ENCODE results near the gene PLXNC1. TPM values are rescaled to one million over a fixed set of nuclear protein-coding genes. Genes with fewer than 3 reads are reported as not detected.

PLXNC1 gene
- total RNA-seq, 1 donor from 2014 or later, result under 0.01 TPM

- no peak for FAIRE-seq
- Histone ChIP-seq H3K4me3 (ENCODE audit: low read depth, low read length) (no peak overlapping the region), H3K27me3 (ENCODE audit: control insufficient read depth, insufficient read depth, low read length) (no peaks in the 10 kb centered on the region), H3K36me3 (ENCODE audit: control insufficient read depth, insufficient read depth, low read length) (no peaks in the 10 kb centered on the region)
- TF ChIP-seq, protein P1, sequence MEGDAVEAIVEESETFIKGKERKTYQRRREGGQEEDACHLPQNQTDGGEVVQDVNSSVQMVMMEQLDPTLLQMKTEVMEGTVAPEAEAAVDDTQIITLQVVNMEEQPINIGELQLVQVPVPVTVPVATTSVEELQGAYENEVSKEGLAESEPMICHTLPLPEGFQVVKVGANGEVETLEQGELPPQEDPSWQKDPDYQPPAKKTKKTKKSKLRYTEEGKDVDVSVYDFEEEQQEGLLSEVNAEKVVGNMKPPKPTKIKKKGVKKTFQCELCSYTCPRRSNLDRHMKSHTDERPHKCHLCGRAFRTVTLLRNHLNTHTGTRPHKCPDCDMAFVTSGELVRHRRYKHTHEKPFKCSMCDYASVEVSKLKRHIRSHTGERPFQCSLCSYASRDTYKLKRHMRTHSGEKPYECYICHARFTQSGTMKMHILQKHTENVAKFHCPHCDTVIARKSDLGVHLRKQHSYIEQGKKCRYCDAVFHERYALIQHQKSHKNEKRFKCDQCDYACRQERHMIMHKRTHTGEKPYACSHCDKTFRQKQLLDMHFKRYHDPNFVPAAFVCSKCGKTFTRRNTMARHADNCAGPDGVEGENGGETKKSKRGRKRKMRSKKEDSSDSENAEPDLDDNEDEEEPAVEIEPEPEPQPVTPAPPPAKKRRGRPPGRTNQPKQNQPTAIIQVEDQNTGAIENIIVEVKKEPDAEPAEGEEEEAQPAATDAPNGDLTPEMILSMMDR (IDR thresholded peaks at IDR 0.05; ENCODE audit: insufficient read depth, low read length, severe bottlenecking), result no peak
- DNase-seq (ENCODE audit: low read depth), result no peak
Measured at GRCh38 chr12:94135896-94136295, 12.5 kb upstream of the PLXNC1 start.

DNA sequence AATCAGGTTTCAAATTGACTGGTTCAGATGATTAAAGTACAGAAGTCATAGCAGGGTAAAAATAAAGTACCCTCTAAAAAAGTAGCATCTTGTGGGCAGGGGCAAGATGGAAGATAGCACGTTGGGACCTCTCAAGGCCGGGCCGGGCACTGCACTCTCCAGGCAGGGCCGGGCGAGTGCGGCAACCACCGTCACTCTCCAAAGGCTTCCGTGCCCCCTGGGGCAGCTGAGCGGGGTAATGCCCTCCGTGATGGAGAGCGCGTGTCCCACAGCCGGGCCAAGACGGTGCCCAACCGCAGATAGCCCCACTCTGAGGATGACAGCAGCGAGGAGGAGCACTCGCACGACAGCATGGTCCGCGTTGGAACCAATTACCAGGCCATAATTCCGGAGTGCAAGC, 8.6 kb upstream of the PLXNC1 start:
- Histone ChIP-seq H3K27me3 (ENCODE audit: control insufficient read depth, insufficient read depth, low read length) (no peaks in the 10 kb centered on the region), H3K4me3 (ENCODE audit: low read depth, low read length) (no peak overlapping the region), H3K36me3 (ENCODE audit: control insufficient read depth, insufficient read depth, low read length) (no peaks in the 10 kb centered on the region)
- DNase-seq (ENCODE audit: low read depth) (no peak), FAIRE-seq (no peak)
- TF ChIP-seq, protein P1 (IDR thresholded peaks at IDR 0.05; ENCODE audit: insufficient read depth, low read length, severe bottlenecking), result no peak

DNA sequence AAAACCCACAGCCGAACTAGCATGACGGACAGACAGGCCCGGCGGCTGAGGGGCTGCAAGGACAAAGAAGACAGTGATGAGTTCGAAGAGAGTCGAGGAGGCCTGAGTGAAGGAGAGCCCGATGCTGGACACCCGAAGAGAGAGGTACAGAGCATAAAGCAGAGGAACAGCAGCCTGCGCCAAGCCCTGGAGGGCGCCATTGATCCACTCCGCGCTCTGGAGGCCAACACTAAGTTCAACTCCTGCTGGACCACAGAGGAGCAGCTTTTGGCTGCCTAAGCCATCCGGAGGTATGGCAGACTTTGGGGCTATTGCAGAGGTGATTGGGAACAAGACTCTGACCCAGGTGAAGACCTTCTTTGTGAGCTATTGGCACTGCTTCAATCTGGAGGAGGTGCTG, 7.8 kb upstream of the PLXNC1 start:
- no peak for FAIRE-seq

DNA sequence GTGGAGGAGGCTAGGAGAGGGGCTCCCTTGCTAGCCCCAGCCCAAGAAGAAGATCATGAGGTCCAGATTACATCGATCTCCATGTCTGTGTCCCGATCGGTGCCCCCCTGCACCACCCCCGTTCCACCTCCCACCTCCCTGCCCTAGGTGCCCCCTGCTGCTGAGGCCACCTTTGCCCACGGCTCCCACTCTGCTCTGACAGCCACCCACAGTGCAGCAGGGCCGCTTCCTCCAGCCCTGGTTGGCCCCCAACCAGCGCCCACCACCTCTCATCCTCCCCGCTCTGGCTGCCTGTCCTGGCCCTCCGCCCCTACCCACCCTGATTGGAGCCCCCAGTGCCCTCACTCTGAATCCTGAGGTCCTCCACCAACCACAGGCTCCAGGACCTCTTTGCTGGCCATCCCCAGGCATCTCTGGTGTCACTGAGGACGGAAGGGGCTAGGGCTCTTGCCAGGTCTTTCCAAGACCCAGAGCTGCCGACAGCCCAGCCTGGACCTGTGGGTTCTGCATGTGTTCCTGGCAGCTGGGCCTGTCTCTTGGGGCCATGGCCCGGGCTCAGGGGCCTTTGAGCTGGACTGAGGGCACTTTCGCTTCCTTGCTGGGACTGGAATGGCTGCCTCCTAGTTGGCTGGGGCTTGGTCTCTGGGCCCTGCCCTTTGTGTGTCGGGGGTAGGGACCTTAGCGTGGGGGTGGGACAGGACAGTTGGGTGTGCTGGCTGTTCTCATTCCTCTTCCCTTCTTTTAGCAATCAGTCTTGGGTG, 7.2 kb upstream of the PLXNC1 start:
- Histone ChIP-seq H3K36me3 (ENCODE audit: control insufficient read depth, insufficient read depth, low read length) (no peaks in the 10 kb centered on the region), H3K27me3 (ENCODE audit: control insufficient read depth, insufficient read depth, low read length) (no peaks in the 10 kb centered on the region), H3K4me3 (ENCODE audit: low read depth, low read length) (no peak overlapping the region)
- TF ChIP-seq, protein P1 (IDR thresholded peaks at IDR 0.05; ENCODE audit: insufficient read depth, low read length, severe bottlenecking), result no peak
- DNase-seq (ENCODE audit: low read depth) (no peak), FAIRE-seq (no peak)

More for the DNA sequence above, 7.8 kb upstream of the PLXNC1 start:
- Histone ChIP-seq H3K4me3 (ENCODE audit: low read depth, low read length) (no peak overlapping the region), H3K36me3 (ENCODE audit: control insufficient read depth, insufficient read depth, low read length) (no peaks in the 10 kb centered on the region), H3K27me3 (ENCODE audit: control insufficient read depth, insufficient read depth, low read length) (no peaks in the 10 kb centered on the region)
- TF ChIP-seq, protein P1 (IDR thresholded peaks at IDR 0.05; ENCODE audit: insufficient read depth, low read length, severe bottlenecking), result peak; percentile 38
- peak; percentile 6 for DNase-seq (ENCODE audit: low read depth)

DNA sequence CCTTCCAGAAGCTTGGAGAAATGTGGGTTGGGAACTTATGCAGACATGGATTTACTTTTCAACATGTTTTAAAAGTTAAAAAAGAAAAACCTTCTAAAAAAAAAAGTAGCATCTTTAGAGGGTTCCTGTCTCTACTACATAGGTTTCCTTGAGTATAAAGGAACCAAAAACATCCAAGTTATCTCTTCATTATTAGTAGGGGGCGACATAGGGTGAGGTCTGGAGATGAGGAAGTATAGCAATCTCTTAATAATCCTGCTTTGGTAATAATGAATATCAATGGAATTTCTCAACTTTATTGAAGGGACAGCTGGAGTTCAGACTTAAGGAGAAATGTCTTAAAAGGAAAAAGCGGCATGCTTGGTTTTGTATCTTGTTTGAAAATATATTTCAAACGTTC, 6.5 kb upstream of the PLXNC1 start:
- TF ChIP-seq, protein P1 (IDR thresholded peaks at IDR 0.05; ENCODE audit: insufficient read depth, low read length, severe bottlenecking), result no peak
- Histone ChIP-seq H3K36me3 (ENCODE audit: control insufficient read depth, insufficient read depth, low read length) (no peaks in the 10 kb centered on the region), H3K27me3 (ENCODE audit: control insufficient read depth, insufficient read depth, low read length) (peaks cover 3% of the 10 kb centered on the region), H3K4me3 (ENCODE audit: low read depth, low read length) (no peak overlapping the region)
- DNase-seq (ENCODE audit: low read depth), result no peak
- no peak for FAIRE-seq

DNA sequence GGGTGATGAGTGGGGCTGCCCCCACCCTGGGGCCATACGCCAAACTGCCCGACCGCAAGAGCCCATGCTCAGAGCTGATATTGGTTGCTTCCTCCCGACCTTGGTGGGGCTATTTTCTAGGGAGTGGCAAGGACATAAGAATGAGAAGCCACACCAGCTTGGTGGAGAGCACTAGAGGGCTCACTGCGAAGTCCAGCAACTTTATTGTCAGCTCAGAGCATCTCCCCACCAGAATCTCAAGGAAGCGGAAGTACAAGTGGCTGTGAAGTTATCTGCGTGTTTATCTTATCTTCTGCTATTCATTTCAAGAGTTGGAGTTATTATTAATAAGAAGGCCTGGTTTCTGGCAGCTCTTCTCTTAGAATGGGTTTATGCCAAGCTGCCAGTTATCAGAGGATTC, 4.9 kb upstream of the PLXNC1 start:
- TF ChIP-seq, protein P1 (IDR thresholded peaks at IDR 0.05; ENCODE audit: insufficient read depth, low read length, severe bottlenecking), result no peak
- no peak overlapping the region for H3K4me3 ChIP-seq (ENCODE audit: low read depth, low read length)
- DNase-seq (ENCODE audit: low read depth) (no peak), FAIRE-seq (no peak)
- no peaks in the 10 kb centered on the region for H3K36me3 ChIP-seq (ENCODE audit: control insufficient read depth, insufficient read depth, low read length)
- H3K27me3 ChIP-seq (ENCODE audit: control insufficient read depth, insufficient read depth, low read length), result peaks cover 8% of the 10 kb centered on the region
